Nephron progenitor cell (in vitro differentiated cells): ENCODE data around the gene SLC41A3.
A peak's percentile ranks its signal among the peaks of the same experiment; 100 is the strongest.

Experiments used
- DNase-seq: peaks from one replicate; pipeline ENCODE4 v3.0.0; 2021
- H3K27ac Mint-ChIP-seq: 2 replicates; pipeline ENCODE4 v1.8.0; 2021; ENCODE audit warnings: mild to moderate bottlenecking, moderate library complexity, mixed read lengths
- H3K27me3 Mint-ChIP-seq: 2 replicates; pipeline ENCODE4 v1.8.0; 2021; ENCODE audit warnings: mild to moderate bottlenecking, low read depth, mixed read lengths; ENCODE audit not compliant: poor library complexity
- H3K36me3 Mint-ChIP-seq: 2 replicates; pipeline ENCODE4 v1.8.0; 2021; ENCODE audit warnings: low read depth, mixed read lengths
- H3K4me1 Mint-ChIP-seq: 2 replicates; pipeline ENCODE4 v1.8.0; 2021; ENCODE audit warnings: mixed read lengths
- H3K4me3 Mint-ChIP-seq: 2 replicates; pipeline ENCODE4 v1.8.0; 2021; ENCODE audit warnings: mild to moderate bottlenecking, moderate library complexity, mixed read lengths
- H3K9me3 Mint-ChIP-seq: 2 replicates; pipeline ENCODE4 v1.8.0; 2021; ENCODE audit warnings: mild to moderate bottlenecking, moderate library complexity, mixed read lengths
- CTCF ChIP-seq: fragments of 200-600 bp; sonication (generic); IDR thresholded peaks from 2 replicates; pipeline ENCODE4 v1.5.0; 2021; ENCODE audit warnings: antibody characterized with exemption

The SLC41A3 gene

GRCh38 chr3:126113238-126113555, 29.3 kb upstream of the SLC41A3 start:
- Mint-ChIP-seq H3K4me1 (peaks cover 7% of the 10 kb centered on the region), H3K27me3 (peaks cover 6% of the 10 kb centered on the region), H3K4me3 (no peak overlapping the region), H3K36me3 (no peaks in the 10 kb centered on the region), H3K27ac (no peak overlapping the region), H3K9me3 (no peaks in the 10 kb centered on the region)
- no peak for TF ChIP-seq CTCF
- no peak for DNase-seq

- Mint-ChIP-seq H3K4me3 (no peak overlapping the region), H3K4me1 (peaks cover 8% of the 10 kb centered on the region), H3K36me3 (no peaks in the 10 kb centered on the region), H3K9me3 (no peaks in the 10 kb centered on the region), H3K27ac (peak overlapping the region; percentile 45), H3K27me3 (peaks cover 6% of the 10 kb centered on the region)
- no peak for DNase-seq
- no peak for TF ChIP-seq CTCF
These were observed 28.8 kb upstream of the SLC41A3 start for GRCh38 chr3:126112531-126113237.

- Mint-ChIP-seq H3K27me3 (peaks cover 7% of the 10 kb centered on the region), H3K4me3 (no peak overlapping the region), H3K4me1 (peaks cover 11% of the 10 kb centered on the region), H3K9me3 (no peaks in the 10 kb centered on the region), H3K27ac (no peak overlapping the region), H3K36me3 (no peaks in the 10 kb centered on the region)
- DNase-seq = no peak
- no peak for TF ChIP-seq CTCF
These were observed 27.9 kb upstream of the SLC41A3 start for GRCh38 chr3:126111566-126112475.

- H3K27ac Mint-ChIP-seq = peak overlapping the region; percentile 74
- H3K4me1 Mint-ChIP-seq = peaks cover 11% of the 10 kb centered on the region
- no peaks in the 10 kb centered on the region for H3K9me3 Mint-ChIP-seq
- H3K4me3 Mint-ChIP-seq = no peak overlapping the region
- H3K27me3 Mint-ChIP-seq = peaks cover 11% of the 10 kb centered on the region
- DNase-seq = no peak
- H3K36me3 Mint-ChIP-seq = no peaks in the 10 kb centered on the region
- TF ChIP-seq CTCF = no peak
These were observed 27.2 kb upstream of the SLC41A3 start for GRCh38 chr3:126111126-126111551.

- Mint-ChIP-seq H3K9me3 (no peaks in the 10 kb centered on the region), H3K36me3 (no peaks in the 10 kb centered on the region), H3K27ac (no peak overlapping the region), H3K4me1 (peaks cover 11% of the 10 kb centered on the region), H3K27me3 (peaks cover 11% of the 10 kb centered on the region), H3K4me3 (no peak overlapping the region)
- no peak for DNase-seq
- no peak for TF ChIP-seq CTCF
These were observed 26.7 kb upstream of the SLC41A3 start for GRCh38 chr3:126110431-126111125.
